GM18909 (cell line): ENCODE measurements around the gene PLA2G2C.
"Not testable (repeated sequence)": the region's sequence is repeated elsewhere in the genome, so short reads cannot be mapped to it uniquely, and the experiment has no call there.

ENCODE experiments used
- ATAC-seq: cut with Tn5 transposase; IDR thresholded peaks from one replicate; pipeline ENCODE4 v1.9.1; 2021; ENCODE audit warnings: mild to moderate bottlenecking; ENCODE audit not compliant: unreplicated experiment, poor library complexity

PLA2G2C gene, protein sequence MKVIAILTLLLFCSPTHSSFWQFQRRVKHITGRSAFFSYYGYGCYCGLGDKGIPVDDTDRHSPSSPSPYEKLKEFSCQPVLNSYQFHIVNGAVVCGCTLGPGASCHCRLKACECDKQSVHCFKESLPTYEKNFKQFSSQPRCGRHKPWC

DNA sequence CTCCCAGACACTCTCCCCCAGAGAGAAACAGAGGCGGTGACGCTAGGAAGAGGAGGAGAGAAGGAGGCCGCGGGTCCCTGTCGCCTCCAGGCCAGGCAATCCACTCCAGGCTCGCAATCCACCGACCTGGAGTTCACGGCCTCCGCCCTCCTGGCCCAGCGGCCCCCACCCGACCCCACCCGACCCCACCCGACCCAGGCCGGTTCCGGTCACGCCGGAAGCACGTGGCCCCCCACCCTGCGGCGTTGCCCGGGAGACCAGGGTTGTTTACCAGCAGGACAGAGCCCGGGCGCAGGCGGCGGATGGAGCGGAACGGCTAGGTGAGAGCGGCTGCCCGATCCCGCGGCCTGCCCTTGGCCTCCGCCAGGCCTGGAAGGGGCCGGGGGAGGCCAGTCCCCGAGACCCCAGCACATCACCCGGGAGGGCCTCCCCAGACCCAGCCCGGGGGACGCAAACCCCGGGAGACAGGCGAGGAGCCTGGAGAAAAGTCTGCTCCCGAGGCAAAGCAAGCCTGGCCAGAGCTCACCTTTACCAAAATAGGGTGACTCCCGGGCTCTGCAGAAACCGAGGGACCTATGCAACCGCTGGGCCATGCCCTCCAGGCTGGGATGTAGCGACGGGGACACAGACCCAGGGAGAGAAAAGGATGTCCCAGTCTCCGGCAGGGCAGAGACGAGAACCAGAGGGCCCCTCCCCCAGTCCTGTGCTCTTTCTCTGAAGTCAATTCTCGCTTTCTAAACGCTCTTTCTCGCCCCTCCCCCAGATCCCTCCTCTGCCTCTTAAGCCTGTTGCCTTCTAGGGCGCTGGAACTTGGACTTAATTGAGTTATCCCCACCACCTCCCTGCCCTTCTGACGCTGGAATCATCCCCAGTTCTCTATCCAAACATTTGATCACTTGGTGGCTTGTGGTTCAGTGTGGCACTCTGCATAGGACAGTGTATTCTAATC, at the start of gene PLA2G2C, which contains the start of gene UBXN10:
TSS of gene PLA2G2C (minus strand) at position 685 of the 949 bp plus-strand sequence. CDS start 9,155 bp downstream, outside the sequence.
TSS of gene UBXN10 (plus strand) at position 263 of the 949 bp plus-strand sequence. CDS start 4,466 bp downstream, outside the sequence.
- ATAC-seq, result no peak

DNA sequence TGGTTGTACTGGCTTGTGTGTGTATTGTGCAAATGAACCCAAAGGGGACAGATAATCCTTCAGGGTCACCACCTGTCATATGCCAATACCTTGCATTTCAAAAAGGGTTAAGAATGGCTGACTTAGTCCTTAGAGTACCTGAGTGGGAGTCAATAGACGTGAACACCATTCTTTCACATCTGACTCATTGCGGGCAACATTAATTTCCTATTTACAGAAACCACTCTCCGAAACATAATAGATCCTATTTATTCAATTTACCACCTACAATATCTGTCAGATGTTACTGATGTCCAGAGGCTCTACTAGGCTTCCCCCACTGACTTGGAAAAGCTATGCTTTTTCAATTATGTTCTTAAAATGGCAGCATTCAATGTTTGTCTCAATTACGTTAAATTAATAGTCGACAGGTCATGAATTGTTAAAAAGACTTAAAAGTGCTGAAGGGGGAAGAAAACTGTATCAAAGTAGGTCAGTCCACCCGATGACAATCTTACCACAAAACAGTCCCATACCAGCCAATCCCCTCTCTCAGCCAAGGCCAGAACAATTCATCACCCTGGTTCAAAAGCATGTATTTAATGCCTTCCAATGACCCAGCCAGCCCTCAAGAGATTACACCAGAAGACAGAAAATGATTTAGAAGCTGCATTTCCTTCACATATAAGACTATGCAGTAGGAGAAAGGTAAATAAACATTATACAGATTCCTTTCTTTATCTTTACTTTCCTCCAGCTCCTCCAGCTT, 48.6 kb upstream of the PLA2G2C start:
- no peak for ATAC-seq

DNA sequence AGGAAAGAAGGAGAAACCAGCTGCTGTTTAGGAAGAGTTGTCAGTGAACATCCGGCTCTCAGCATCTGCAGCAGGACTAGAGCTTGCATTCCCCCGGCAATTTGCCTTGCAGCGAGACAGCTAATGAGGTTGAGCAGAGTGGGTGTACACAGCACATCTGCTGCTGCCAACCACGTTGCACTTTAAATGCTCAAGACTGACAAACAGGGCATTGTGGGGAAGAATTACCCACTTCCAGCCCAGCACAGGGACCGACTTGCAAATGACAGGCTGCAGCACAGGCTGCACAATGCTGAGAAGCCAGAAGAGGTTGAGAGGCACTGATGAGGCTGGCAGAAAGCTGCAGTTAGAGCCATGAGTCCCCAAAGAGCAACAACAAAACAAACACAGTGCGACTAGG, 47.5 kb upstream of the PLA2G2C start:
- ATAC-seq, result no peak

DNA sequence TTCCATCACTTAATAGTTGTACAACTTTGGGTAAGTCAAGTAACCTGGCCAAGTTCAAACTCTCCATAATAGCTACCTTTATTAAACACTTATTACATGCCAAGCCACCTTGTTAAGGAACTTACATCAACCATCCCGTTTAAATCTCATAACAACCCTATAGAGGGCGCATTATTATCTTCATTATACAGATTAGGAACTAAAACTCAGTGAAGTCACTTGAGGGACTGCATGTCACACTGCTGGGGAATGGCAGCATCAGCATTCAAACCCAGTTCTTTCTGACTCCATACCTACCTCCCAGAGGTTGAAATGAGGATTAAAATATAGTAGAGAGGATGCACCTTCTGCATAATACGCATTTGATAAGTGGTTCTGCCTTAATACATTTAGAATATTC, 47.1 kb upstream of the PLA2G2C start:
- no peak for ATAC-seq

DNA sequence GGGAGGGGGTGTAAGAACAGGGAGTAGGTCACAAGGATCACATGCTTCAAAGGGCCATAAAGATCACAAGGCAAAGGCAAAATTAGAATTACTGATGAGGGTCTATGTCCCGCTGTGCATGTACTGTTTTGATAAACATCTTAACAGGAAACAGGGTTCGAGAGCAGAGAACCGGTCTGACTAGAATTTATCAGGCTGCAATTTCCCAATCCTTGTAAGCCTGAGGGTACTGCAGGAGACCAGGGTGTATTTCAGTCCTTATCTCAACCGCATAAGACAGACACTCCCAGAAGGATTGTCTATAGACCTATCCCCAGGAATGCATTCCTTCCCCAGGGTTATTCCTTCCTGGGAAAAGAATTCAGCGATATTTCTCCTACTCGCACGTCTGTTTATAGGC, 46.2 kb upstream of the PLA2G2C start:
- not testable (repeated sequence) for ATAC-seq

DNA sequence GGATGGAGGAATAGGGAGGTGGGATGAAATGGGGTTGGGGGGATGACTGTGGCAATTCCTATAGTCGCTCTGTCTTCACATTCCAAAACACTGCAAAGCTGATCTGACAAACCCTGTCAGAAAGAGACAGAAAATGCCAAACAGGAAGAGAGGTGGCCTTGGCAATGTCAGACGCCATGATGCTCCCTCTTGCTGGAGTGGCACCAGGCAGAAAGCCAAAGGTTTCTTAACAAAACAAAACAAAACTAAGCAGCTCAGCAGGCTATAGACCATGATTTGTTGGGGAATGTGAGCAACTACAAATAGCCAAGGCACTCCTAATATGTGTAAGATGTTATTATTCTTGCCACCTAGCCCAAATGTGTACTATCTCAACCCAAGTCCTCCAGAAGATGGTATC, 42.9 kb upstream of the PLA2G2C start:
- ATAC-seq, result no peak

DNA sequence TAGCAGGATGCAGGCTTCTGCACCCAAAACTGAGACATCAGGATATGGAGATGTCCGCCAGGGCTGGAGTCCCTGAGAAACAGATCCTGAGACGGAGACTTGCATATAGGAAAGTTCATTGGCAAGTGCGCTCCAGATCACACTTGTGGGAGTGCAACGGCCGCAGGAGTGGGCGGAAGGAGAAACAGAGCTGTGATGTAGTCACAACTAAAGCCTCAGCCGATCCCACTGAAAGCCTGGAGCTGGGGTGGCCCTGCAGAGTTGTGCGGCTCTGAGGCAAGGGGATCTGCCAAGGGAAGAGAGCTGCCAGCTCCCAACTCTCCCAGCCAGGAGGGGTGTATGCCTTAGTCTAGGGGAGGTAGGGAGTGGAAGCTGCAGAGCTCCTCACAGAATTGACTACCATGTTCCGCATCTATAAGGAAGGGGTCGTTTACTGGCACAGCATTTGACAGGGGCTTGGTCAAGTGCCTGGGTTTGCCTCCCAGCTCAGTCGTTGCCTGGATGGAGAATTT, 42.1 kb upstream of the PLA2G2C start:
- no peak for ATAC-seq

DNA sequence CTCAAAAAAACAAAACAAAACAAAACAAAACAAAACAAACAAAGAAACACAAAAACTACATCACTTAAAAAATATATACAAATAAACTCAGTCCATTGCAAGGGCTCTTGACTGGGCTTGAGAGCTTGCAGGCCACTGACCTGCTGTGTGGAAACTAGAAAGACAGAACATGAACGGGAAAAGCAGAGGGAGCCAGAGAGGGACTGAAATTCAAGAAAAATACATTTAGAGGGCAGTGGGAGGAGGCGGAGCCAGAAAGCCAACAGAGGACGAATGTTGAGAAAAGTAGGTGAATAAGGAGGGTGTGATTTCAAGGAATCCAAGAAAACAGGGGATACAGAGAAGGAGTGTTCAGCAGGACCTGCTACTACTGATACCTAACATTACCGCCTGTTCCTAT, 41.4 kb upstream of the PLA2G2C start:
- no peak for ATAC-seq

DNA sequence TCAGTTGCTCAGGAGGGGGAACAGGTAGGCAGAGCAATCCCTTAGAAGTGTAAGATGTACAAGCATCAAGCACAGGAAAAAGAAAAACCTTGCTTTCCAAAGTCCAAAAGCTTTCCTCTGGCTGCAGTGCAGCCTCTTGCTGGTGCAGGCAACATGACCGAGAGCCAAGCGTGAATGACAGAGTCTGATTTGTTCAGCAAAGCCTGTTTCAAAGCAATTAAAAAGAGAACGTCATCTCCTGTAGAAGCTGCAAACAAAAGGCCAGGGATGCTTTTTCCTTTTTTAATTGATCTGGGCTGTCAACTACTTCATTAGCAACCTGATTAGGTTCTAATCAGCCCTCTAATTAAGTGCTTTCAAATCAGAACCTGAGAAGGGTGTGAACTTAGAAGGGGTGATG, 38.2 kb upstream of the PLA2G2C start:
- ATAC-seq, result no peak

DNA sequence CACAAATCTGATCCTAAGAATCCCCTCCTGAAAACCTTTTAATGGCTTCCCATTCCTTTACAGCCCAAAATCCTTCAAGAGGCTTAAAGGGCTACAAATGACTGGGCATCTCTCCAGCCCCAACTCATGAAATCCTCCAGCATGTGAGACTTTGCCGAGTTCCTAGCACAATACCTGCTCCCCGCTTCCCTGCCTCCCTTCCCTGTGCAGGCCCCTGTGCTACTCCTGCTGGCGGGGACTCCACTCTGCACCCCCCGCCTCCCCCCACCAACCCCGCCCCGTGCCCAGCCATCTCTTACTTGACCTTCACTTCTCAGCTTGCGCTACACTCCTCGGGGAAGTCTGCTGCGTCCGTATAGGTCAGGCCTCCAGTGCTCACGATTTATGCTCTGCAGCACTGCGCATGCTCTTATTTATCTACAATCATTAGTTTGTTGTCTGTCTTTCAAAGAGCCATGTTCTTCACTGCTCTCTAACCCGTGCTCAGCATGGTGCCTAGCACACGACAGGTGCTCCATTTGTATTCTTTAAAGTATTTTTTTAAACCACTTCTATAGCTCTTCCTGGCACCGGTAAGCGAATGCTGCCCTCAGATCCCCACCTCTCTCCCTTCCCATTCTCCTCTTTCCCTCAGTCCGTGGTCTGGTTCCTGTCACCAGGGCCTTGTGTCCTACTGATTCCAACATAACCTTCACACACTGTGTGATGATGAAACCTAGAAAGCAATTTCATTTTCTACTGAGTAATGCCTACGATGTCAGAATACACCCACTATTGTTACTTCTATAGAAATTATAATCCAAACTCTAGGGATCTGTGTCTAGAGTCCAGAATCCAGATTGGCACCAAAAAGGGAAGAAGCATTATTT, 37.5 kb upstream of the PLA2G2C start:
- ATAC-seq, result no peak

DNA sequence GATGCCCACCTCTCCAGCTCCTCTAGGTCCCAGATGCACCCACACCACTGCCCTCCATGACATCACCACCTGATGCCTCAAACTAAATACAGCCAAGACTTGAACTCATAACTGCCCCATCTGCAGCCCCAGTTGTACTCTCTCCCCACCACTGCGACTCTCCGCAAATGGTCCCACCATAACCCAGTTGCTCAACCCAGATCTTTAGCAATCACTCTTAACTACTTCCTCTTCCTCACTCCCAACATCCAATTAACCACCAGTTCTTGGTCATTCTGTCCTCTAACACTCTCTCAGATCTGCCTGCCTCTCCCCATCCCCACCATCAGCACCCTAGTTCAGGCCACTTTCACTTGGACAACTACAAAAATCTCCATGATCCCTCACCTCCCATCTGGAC, 36.8 kb upstream of the PLA2G2C start:
- ATAC-seq, result no peak

DNA sequence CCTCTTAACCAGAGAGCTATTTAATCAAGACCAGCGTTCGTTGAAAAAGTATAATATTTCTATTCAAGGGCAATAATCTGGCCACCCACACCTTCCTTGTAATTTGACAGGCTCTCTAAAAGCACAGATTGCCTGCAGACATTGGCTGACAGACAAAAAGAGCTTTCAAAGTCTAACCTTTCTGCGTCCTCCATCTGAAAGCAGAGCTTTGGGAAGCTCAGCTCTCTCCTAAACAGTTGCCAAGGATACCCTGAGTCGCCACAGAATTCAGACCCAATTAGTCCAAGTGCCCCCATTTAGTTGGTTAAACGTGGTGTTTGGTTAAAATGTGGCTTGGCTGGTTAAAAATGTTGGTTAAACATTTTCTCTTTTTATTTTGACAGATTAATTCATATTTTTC, 33.7 kb upstream of the PLA2G2C start:
- no peak for ATAC-seq

DNA sequence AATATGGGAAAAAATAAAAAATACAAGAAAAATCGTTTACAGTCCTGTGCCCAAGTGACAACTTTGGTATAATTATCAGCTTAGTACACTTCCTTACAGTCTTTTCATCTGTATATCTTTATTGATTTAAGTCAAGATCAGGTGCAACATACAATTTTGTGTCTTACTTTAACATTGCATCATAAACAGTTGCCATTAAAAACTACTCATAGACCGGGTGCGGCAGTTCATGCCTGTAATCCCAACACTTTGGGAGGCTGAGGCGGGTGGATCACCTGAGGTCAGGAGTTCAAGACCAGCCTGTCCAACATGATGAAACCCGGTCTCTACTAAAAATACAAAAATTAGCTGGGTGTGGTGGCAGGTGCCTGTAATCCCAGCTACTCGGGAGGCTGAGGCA, 32.7 kb upstream of the PLA2G2C start:
- not testable (repeated sequence) for ATAC-seq

DNA sequence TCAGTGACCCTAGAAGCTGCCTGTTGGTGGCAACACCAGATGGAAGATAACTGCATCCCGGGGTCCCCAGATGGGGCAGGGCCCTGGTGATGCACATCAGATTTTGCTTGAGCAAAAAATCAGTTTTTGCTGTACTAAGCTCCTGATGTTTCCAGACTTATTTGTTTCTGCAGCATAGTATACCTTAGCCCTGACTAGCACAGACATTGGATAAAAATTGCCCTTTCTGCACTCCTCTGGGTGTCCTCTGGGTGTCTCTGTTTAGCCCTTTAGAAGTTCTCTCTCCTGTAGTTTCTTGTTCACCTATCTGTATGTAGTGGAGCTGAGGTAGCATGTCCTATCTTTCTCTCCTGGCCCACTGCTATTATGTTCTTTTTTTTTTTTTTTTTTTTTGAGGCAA, 30.3 kb upstream of the PLA2G2C start:
- ATAC-seq, result no peak

DNA sequence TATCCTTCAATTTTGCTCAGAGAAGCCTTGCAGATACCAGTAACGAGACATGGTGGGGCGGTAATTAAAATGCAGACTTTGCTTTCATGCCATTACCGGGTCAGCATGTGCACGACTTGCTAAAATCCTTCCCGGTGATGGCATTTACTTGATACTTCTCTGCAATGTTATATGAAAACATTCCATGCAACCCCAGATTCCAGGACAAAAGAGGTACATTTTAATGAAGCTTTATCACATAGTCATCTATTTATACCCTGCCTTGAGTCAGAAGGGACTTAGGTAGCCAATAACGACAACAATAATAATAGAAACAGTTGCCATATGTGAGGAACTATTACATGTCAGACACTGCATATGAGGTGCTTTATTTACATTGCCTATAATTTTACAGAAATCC, 29.4 kb upstream of the PLA2G2C start:
- no peak for ATAC-seq

DNA sequence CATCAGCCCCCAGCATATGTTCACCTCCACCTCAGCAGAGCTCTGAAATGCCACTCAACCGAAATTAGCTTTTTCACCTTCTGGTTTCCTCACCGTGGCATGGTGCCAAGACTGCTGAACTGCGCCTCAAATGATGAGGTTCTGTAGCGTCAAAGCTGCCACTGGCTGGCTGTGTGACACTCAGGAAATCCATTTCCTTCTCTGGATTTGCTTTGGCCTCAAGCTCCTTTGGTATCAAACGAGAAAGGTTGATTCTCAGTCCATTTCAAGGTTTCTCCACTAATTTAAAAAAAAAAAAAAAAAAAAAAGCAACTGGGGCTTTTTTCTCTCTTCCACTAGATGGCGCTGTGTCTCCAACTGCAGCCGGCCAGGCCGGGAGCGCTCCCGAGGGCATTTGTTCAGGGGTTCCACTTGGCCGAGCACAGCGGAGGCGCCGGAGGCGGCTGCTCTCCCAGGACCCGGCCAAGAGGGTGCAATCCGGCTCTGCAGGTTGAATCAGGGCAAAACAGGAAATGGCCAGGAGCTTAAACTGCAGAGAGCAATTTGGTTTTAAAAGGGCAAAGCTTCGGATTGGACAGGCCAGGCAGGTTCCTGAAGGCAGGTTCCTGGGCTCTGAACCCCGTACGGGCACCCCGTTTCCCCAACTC, 26.5 kb upstream of the PLA2G2C start:
- no peak for ATAC-seq

DNA sequence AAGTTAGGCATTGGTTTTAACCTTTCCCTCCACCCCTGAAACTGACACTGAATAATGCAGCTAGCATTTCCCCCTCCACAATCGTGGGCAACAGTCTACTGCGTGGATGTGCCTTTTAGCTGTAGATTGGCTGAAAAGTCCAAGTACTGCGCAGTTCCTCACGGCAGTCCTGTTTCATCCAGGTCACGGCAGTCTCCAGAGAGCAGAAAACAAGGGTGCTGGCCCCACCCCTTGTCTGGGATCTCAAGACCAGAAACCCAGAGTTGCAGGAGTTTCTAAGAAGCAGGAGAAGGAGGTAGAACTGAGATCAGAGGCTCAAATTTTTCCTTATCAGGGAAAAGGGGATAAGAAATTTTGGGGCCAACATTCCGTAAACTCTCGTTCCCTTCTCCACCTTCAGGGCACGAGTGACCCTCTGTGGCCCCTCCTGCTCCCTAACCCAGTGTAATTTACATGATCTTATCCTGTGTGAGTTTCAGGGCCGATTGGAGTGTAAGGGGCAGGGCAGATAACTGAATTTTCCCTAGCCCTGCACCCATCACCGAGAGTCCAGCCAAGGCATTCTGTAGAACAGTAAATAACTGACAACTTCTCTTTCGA, 25.9 kb upstream of the PLA2G2C start:
- no peak for ATAC-seq

DNA sequence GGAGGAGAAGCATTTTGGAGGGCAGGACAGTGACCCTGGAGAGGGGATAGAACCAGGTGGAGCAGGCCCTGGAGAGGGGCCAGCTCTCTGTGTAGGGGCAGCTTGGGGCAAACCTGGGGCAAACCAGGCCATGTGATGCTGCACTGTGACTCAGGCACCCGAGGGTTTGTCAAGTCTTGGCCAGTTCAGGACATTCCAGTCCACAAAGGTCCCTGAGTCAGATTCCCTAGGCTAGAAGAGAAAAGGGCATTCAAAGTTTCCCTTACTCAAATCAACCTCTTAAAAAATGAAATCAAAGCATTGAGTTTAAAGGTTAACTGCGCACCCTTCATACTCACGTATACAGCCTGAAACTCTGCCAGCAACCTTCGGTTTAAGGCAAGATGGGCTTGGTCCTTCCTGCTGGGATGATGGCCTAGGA, 25.2 kb upstream of the PLA2G2C start:
- ATAC-seq, result no peak
